Large intestine (tissue), 3 donors: ENCODE data around the gene ARHGEF35. TPM values are rescaled to one million over a fixed set of nuclear protein-coding genes. Genes with fewer than 3 reads are reported as not detected.

Experiments
- DNase-seq, 2 donors: peaks; one replicate each; pipeline versions ENCODE4 v3.0.0 to v3.0.0-alpha.2; 2013
- H3K27ac ChIP-seq: one replicate; pipeline ENCODE4 v1.5.1; 2013; ENCODE audit warnings: low read length
- H3K27me3 ChIP-seq: 2 replicates; pipeline ENCODE4 v1.6.1; 2013; ENCODE audit warnings: low read length; ENCODE audit not compliant: control insufficient read depth, insufficient read depth
- H3K36me3 ChIP-seq: 2 replicates; pipeline ENCODE4 v1.6.1; 2013; ENCODE audit warnings: low read length; ENCODE audit not compliant: control insufficient read depth, insufficient read depth
- H3K4me1 ChIP-seq: one replicate; pipeline ENCODE4 v1.6.1; 2013; ENCODE audit warnings: low read length; ENCODE audit not compliant: control insufficient read depth, insufficient read depth
- H3K4me3 ChIP-seq: one replicate; pipeline ENCODE4 v1.5.1; 2013; ENCODE audit warnings: low read length
- H3K9me3 ChIP-seq: one replicate; pipeline ENCODE4 v1.6.1; 2013; ENCODE audit warnings: mild to moderate bottlenecking, low read depth, low read length, moderate library complexity; ENCODE audit not compliant: control insufficient read depth
- WGBS: methylation state at CpG from one replicate; pipeline ENCODE4 v1.1.5; 2013; ENCODE audit warnings: low lambda C conversion rate; ENCODE audit not compliant: insufficient coverage; 5-methylcytosine and 5-hydroxymethylcytosine counted together
- polyA plus RNA-seq: library from polyadenylated mRNA; unstranded; fragments of 120-200 nt; gene quantifications from one replicate; pipeline ENCODE4 v1.2.1, GENCODE V29; 2013

ARHGEF35 gene
- polyA plus RNA-seq, 1 donor, result 30.6 TPM

GRCh38 chr7:144142187-144142586, 53.4 kb downstream of the ARHGEF35 start:
- DNase-seq, result no peak
- no peak overlapping the region for H3K4me3 ChIP-seq
- no CpG with 5 or more reads among the region's 3 CpGs for WGBS

DNA sequence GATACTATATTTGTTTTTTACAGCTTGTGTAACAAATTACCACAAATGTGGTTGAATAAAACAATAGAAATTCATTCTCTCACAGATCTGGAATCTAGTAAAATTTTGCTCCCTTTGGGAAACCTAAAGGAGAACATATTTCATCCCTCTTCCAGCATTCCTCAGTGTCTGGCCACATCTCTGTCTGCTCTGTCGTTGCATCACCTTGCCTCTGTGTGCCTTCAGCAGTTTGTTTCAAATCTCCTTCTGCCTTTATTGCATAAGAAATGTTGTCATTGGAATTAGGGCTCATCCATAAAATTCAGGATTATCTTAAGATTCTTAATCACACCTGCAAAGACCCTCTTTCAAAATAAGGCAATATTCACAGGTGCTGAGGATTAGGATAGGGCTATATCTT, 58.1 kb downstream of the ARHGEF35 start:
- Histone ChIP-seq H3K27ac (no peak overlapping the region), H3K4me3 (no peak overlapping the region), H3K9me3 (no peaks in the 10 kb centered on the region), H3K27me3 (no peaks in the 10 kb centered on the region), H3K4me1 (no peaks in the 10 kb centered on the region), H3K36me3 (no peaks in the 10 kb centered on the region)
- WGBS, result no CpG with 5 or more reads among the region's 1 CpG
- DNase-seq, result no peak

More at GRCh38 chr7:144142187-144142586, 53.4 kb downstream of the ARHGEF35 start:
- Histone ChIP-seq H3K27me3 (no peaks in the 10 kb centered on the region), H3K9me3 (peaks cover 4% of the 10 kb centered on the region), H3K4me1 (no peaks in the 10 kb centered on the region), H3K36me3 (no peaks in the 10 kb centered on the region), H3K27ac (no peak overlapping the region)

Other genes with a start within 250 kb of the ARHGEF35 start
- 0.13 TPM for gene OR2F1, start 241.0 kb downstream of the ARHGEF35 start, polyA plus RNA-seq
- gene OR6B1, start 195.5 kb downstream of the ARHGEF35 start, polyA plus RNA-seq, result not detected
- under 0.01 TPM for gene OR2A5, start 146.9 kb downstream of the ARHGEF35 start, polyA plus RNA-seq
- not detected for gene OR2A25, start 126.0 kb downstream of the ARHGEF35 start, polyA plus RNA-seq
- gene OR2A12, start 109.6 kb downstream of the ARHGEF35 start, polyA plus RNA-seq, result 0.04 TPM
- not detected for gene OR2A2, start 86.2 kb downstream of the ARHGEF35 start, polyA plus RNA-seq
- 0.07 TPM for gene OR2A14, start 72.7 kb downstream of the ARHGEF35 start, polyA plus RNA-seq
- gene CTAGE4, start 12.4 kb downstream of the ARHGEF35 start, polyA plus RNA-seq, result 18.7 TPM
- gene OR2A42, start 43.8 kb upstream of the ARHGEF35 start, polyA plus RNA-seq, result 0.34 TPM
- gene OR2A7, start 69.0 kb upstream of the ARHGEF35 start, polyA plus RNA-seq, result 16.7 TPM
- 11.2 TPM for gene CTAGE8, start 73.5 kb upstream of the ARHGEF35 start, polyA plus RNA-seq
- gene OR2A1, start 116.6 kb upstream of the ARHGEF35 start, polyA plus RNA-seq, result 0.94 TPM
- 41.1 TPM for gene ARHGEF5, start 159.6 kb upstream of the ARHGEF35 start, polyA plus RNA-seq
- gene NOBOX, start 207.9 kb upstream of the ARHGEF35 start, polyA plus RNA-seq, result not detected